HEK293 (cell line): ENCODE measurements around the gene SENP5.

Experiments
- CTCF ChIA-PET: fragments of 350-600 bp; formaldehyde crosslinking; extraction: SDS; loops from one replicate; lab custom pipeline; 2021; ENCODE audit warnings: antibody characterized with exemption; lab: Yijun Ruan, JAX
- POLR2A ChIA-PET: fragments of 300-600 bp; formaldehyde crosslinking; extraction: SDS; loops from one replicate; lab custom pipeline; 2020; ENCODE audit warnings: antibody characterized with exemption, inconsistent platforms; lab: Yijun Ruan, JAX
- H3K27ac ChIP-seq: fragments of 200-500 bp; sonication (Bioruptor generic); 2 replicates; pipeline ENCODE4 v1.5.1; 2014; ENCODE audit warnings: low read depth, low read length, control low read depth, inconsistent platforms; ENCODE audit errors: extremely low read depth
- H3K36me3 ChIP-seq, 2 experiments: fragments of 200-500 bp in 1 of 2; sonication (Bioruptor generic) in 1 of 2; 1 replicate in 1 of 2; 2 replicates in 1 of 2; pipeline ENCODE4 v1.5.1; 2014 to 2017; ENCODE audit warnings: inconsistent platforms in 2 of 2, low read length in 2 of 2; ENCODE audit not compliant: control insufficient read depth in 2 of 2, insufficient read depth in 1 of 2
- H3K4me1 ChIP-seq: fragments of 200-500 bp; sonication (Bioruptor generic); 2 replicates; pipeline ENCODE4 v1.5.1; 2014; ENCODE audit warnings: mild to moderate bottlenecking, low read length, inconsistent platforms; ENCODE audit not compliant: control insufficient read depth, insufficient read depth
- H3K4me3 ChIP-seq: 2 replicates; pipeline ENCODE4 v1.5.1; 2011; ENCODE audit warnings: low read depth, mild to moderate bottlenecking, control low read depth, low read length, moderate library complexity
- H3K9me3 ChIP-seq: fragments of 200-500 bp; sonication (Bioruptor generic); 2 replicates; pipeline ENCODE4 v1.5.1; 2014; ENCODE audit warnings: low read depth, low read length, inconsistent platforms; ENCODE audit not compliant: control insufficient read depth, insufficient read depth
- BCL11A ChIP-seq: fragments of 450-650 bp; formaldehyde crosslinking; IDR thresholded peaks from 2 replicates; pipeline ENCODE4 v1.5.1; 2016; ENCODE audit warnings: low read depth, missing biosample characterization, missing genetic modification characterization
- KLF8 ChIP-seq: fragments of 450-650 bp; formaldehyde crosslinking; IDR thresholded peaks from 2 replicates; pipeline ENCODE4 v1.5.1; 2016; ENCODE audit warnings: missing biosample characterization, missing genetic modification characterization
- KLF9 ChIP-seq: fragments of 450-650 bp; formaldehyde crosslinking; IDR thresholded peaks from 2 replicates; pipeline ENCODE4 v1.5.1; 2016; ENCODE audit warnings: missing biosample characterization, missing genetic modification characterization, low read depth
- MZF1 ChIP-seq: fragments of 450-650 bp; formaldehyde crosslinking; IDR thresholded peaks from 2 replicates; pipeline ENCODE4 v1.5.1; 2017; ENCODE audit warnings: missing biosample characterization, missing genetic modification characterization, borderline replicate concordance
- OVOL3 ChIP-seq: fragments of 450-650 bp; formaldehyde crosslinking; IDR thresholded peaks from 2 replicates; pipeline ENCODE4 v1.5.1; 2016; ENCODE audit warnings: missing biosample characterization, missing genetic modification characterization
- SALL2 ChIP-seq: fragments of 450-650 bp; formaldehyde crosslinking; IDR thresholded peaks from 2 replicates; pipeline ENCODE4 v1.5.0; 2017; ENCODE audit warnings: missing biosample characterization, mild to moderate bottlenecking, missing genetic modification characterization, borderline replicate concordance
- YY2 ChIP-seq: fragments of 450-650 bp; formaldehyde crosslinking; IDR thresholded peaks from 2 replicates; pipeline ENCODE4 v1.5.1; 2016; ENCODE audit warnings: missing biosample characterization, missing genetic modification characterization
- ZNF169 ChIP-seq: fragments of 450-650 bp; formaldehyde crosslinking; IDR thresholded peaks from 2 replicates; pipeline ENCODE4 v1.5.1; 2016; ENCODE audit warnings: missing biosample characterization, missing genetic modification characterization
- ZNF221 ChIP-seq: fragments of 450-650 bp; formaldehyde crosslinking; IDR thresholded peaks from 2 replicates; pipeline ENCODE4 v1.5.1; 2017; ENCODE audit warnings: missing biosample characterization, missing genetic modification characterization, borderline replicate concordance
- ZNF354C ChIP-seq: fragments of 450-650 bp; formaldehyde crosslinking; IDR thresholded peaks from 2 replicates; pipeline ENCODE4 v1.5.1; 2016; ENCODE audit warnings: missing biosample characterization, missing genetic modification characterization, low read depth, borderline replicate concordance
- ZNF391 ChIP-seq: fragments of 450-650 bp; formaldehyde crosslinking; IDR thresholded peaks from 2 replicates; pipeline ENCODE4 v1.5.1; 2016; ENCODE audit warnings: low read depth, missing biosample characterization, missing genetic modification characterization, borderline replicate concordance
- ZNF404 ChIP-seq: fragments of 450-650 bp; formaldehyde crosslinking; IDR thresholded peaks from 2 replicates; pipeline ENCODE4 v1.5.1; 2017; ENCODE audit warnings: missing biosample characterization, missing genetic modification characterization
- ZNF433 ChIP-seq: fragments of 450-650 bp; formaldehyde crosslinking; IDR thresholded peaks from 2 replicates; pipeline ENCODE4 v1.5.1; 2016; ENCODE audit warnings: missing biosample characterization, missing genetic modification characterization, low read depth
- ZNF510 ChIP-seq: fragments of 450-650 bp; formaldehyde crosslinking; IDR thresholded peaks from 2 replicates; pipeline ENCODE4 v1.5.1; 2018; ENCODE audit warnings: mild to moderate bottlenecking, missing genetic modification characterization, missing biosample characterization; ENCODE audit not compliant: insufficient replicate concordance
- ZNF514 ChIP-seq: fragments of 450-650 bp; formaldehyde crosslinking; IDR thresholded peaks from 2 replicates; pipeline ENCODE4 v1.5.1; 2016; ENCODE audit warnings: missing biosample characterization, missing genetic modification characterization
- ZNF544 ChIP-seq: fragments of 450-650 bp; formaldehyde crosslinking; IDR thresholded peaks from 2 replicates; pipeline ENCODE4 v1.5.0; 2017; ENCODE audit warnings: missing biosample characterization, missing genetic modification characterization
- ZNF621 ChIP-seq: fragments of 450-650 bp; formaldehyde crosslinking; IDR thresholded peaks from 2 replicates; pipeline ENCODE4 v1.5.1; 2017; ENCODE audit warnings: missing biosample characterization, missing genetic modification characterization
- ZNF677 ChIP-seq: fragments of 450-650 bp; IDR thresholded peaks from 2 replicates; pipeline ENCODE4 v1.5.0; 2018; ENCODE audit warnings: missing biosample characterization, mild to moderate bottlenecking, missing genetic modification characterization, moderate library complexity
- ZNF747 ChIP-seq: fragments of 450-650 bp; formaldehyde crosslinking; IDR thresholded peaks from 2 replicates; pipeline ENCODE4 v1.5.1; 2016; ENCODE audit warnings: missing biosample characterization, missing genetic modification characterization
- ZNF791 ChIP-seq: fragments of 450-650 bp; formaldehyde crosslinking; IDR thresholded peaks from 2 replicates; pipeline ENCODE4 v1.5.1; 2016; ENCODE audit warnings: missing biosample characterization, missing genetic modification characterization
- ZNF837 ChIP-seq: fragments of 450-650 bp; formaldehyde crosslinking; IDR thresholded peaks from 2 replicates; pipeline ENCODE4 v1.5.1; 2016; ENCODE audit warnings: missing biosample characterization, missing genetic modification characterization
- TF ChIP-seq, protein P1 (sequence below): fragments of 450-650 bp; formaldehyde crosslinking; IDR thresholded peaks from 2 replicates; pipeline ENCODE4 v1.5.1; 2016; ENCODE audit warnings: missing biosample characterization, missing genetic modification characterization
- TF ChIP-seq, protein P2 (sequence below): fragments of 450-650 bp; formaldehyde crosslinking; IDR thresholded peaks from 2 replicates; pipeline ENCODE4 v1.5.1; 2016; ENCODE audit warnings: missing biosample characterization, missing genetic modification characterization, low read depth
- TF ChIP-seq, protein P3 (sequence below): fragments of 450-650 bp; formaldehyde crosslinking; IDR thresholded peaks from 2 replicates; pipeline ENCODE4 v1.5.1; 2017; ENCODE audit warnings: missing biosample characterization, missing genetic modification characterization

The SENP5 gene

DNA sequence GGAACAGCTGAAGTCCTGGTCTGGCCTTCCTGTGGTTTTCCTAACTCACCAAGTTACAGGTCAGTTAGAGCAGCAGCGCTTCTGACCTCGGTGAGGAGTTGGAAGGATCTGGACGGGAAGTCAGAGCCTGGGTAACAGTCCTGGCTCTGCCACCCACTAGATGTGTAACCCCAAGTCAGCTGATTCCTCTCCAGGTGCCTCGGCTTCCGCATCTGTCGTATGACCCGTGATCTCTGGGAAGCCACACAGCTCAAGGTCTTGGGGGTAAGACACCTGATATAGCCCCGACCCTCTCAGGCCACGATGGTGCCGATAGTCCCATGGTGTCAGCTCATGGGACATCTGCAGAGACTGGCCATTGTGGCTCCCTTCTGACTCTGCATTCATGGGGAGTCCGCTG, 109.2 kb downstream of the SENP5 start:
- Histone ChIP-seq H3K4me1 (no peaks in the 10 kb centered on the region), H3K27ac (no peak overlapping the region), H3K36me3 (no peaks in the 10 kb centered on the region), H3K9me3 (no peaks in the 10 kb centered on the region), H3K4me3 (no peak overlapping the region)
- POLR2A ChIA-PET = no interaction called here
- CTCF ChIA-PET = no interaction called here
- TF ChIP-seq ZNF677 (tag by site-specific recombination) (no peak), OVOL3 (no peak), ZNF544 (no peak), ZNF433 (tag by site-specific recombination) (no peak), SALL2 (tag by site-specific recombination) (no peak), KLF9 (tag by site-specific recombination) (no peak), ZNF404 (tag by site-specific recombination) (no peak), ZNF391 (no peak), ZNF510 (no peak), MZF1 (tag by site-specific recombination) (no peak), ZNF514 (no peak), ZNF837 (tag by site-specific recombination) (no peak), YY2 (tag by site-specific recombination) (no peak), BCL11A (tag by site-specific recombination) (no peak)
- TF ChIP-seq, protein P1, sequence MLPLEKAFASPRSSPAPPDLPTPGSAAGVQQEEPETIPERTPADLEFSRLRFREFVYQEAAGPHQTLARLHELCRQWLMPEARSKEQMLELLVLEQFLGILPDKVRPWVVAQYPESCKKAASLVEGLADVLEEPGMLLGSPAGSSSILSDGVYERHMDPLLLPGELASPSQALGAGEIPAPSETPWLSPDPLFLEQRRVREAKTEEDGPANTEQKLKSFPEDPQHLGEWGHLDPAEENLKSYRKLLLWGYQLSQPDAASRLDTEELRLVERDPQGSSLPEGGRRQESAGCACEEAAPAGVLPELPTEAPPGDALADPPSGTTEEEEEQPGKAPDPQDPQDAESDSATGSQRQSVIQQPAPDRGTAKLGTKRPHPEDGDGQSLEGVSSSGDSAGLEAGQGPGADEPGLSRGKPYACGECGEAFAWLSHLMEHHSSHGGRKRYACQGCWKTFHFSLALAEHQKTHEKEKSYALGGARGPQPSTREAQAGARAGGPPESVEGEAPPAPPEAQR (tag by site-specific recombination) = no peak

DNA sequence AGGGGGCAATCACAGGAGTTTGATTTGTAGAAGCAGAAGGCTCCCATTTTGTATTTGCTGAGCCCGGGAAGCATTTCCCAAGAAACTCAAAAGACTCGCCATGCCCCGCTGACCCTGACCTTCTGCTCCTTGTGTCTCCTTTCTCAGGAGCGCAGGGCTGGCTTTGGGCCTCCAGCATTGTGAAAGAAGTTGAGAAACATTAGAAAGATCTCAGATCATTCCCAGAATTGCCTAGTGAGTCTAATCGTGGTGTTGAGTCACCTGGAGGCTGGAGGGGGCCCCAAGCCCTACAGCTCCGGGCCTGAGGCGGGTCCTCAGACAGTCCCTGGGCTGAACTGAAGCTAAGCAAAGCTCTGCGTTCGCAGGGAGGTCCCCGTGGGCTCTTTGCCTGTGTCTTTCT, 111.8 kb downstream of the SENP5 start:
- ChIA-PET POLR2A (no interaction called here), CTCF (no interaction called here)

More for the DNA sequence above, 111.8 kb downstream of the SENP5 start:
- H3K27ac ChIP-seq = no peak overlapping the region
- H3K36me3 ChIP-seq = no peaks in the 10 kb centered on the region
- H3K4me3 ChIP-seq = no peak overlapping the region
- no peaks in the 10 kb centered on the region for H3K4me1 ChIP-seq
- no peaks in the 10 kb centered on the region for H3K9me3 ChIP-seq
- TF ChIP-seq KLF8 (tag by site-specific recombination) = no peak
- TF ChIP-seq ZNF791 (tag by site-specific recombination) = no peak
- TF ChIP-seq ZNF169 (tag by site-specific recombination) = no peak
- no peak for TF ChIP-seq ZNF354C
- TF ChIP-seq ZNF221 (tag by site-specific recombination) = no peak
- TF ChIP-seq ZNF747 = no peak
- no peak for TF ChIP-seq ZNF621 (tag by site-specific recombination)
- TF ChIP-seq, protein P2, sequence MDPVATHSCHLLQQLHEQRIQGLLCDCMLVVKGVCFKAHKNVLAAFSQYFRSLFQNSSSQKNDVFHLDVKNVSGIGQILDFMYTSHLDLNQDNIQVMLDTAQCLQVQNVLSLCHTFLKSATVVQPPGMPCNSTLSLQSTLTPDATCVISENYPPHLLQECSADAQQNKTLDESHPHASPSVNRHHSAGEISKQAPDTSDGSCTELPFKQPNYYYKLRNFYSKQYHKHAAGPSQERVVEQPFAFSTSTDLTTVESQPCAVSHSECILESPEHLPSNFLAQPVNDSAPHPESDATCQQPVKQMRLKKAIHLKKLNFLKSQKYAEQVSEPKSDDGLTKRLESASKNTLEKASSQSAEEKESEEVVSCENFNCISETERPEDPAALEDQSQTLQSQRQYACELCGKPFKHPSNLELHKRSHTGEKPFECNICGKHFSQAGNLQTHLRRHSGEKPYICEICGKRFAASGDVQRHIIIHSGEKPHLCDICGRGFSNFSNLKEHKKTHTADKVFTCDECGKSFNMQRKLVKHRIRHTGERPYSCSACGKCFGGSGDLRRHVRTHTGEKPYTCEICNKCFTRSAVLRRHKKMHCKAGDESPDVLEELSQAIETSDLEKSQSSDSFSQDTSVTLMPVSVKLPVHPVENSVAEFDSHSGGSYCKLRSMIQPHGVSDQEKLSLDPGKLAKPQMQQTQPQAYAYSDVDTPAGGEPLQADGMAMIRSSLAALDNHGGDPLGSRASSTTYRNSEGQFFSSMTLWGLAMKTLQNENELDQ (tag by site-specific recombination) = no peak
- TF ChIP-seq, protein P3, sequence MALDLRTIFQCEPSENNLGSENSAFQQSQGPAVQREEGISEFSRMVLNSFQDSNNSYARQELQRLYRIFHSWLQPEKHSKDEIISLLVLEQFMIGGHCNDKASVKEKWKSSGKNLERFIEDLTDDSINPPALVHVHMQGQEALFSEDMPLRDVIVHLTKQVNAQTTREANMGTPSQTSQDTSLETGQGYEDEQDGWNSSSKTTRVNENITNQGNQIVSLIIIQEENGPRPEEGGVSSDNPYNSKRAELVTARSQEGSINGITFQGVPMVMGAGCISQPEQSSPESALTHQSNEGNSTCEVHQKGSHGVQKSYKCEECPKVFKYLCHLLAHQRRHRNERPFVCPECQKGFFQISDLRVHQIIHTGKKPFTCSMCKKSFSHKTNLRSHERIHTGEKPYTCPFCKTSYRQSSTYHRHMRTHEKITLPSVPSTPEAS (tag by site-specific recombination) = no peak
- TF ChIP-seq, all 188 proteins: peak for 0
